K562 (cell line): Measurements from ENCODE around the gene IRF4. TPM values are rescaled to one million over a fixed set of nuclear protein-coding genes. Genes with fewer than 3 reads are reported as not detected.

Source experiments
- ATAC-seq: fragments of 200-7000 bp; cut with Tn5 transposase; 3 replicates; pipeline ENCODE4 v1.9.1; 2020; ENCODE audit warnings: moderate library complexity
- BruUV-seq: library from RNA; stranded (reverse); fragments of 400-500 nt; replicated peaks from 2 replicates; lab custom pipeline; 2021; lab: Mats Ljungman, UMichigan
- CTCF ChIA-PET: fragments of 300-600 bp; formaldehyde crosslinking; extraction: SDS; loops from one replicate; lab custom pipeline; 2021; ENCODE audit warnings: low intra/inter-chr PET ratio; lab: Yijun Ruan, JAX
- POLR2A ChIA-PET: fragments of 300-600, 350-650 bp; sonication (Branson Sonifier 250); formaldehyde crosslinking; extraction: SDS; loops from one replicate; lab custom pipeline; 2021; ENCODE audit warnings: antibody characterized with exemption, inconsistent platforms; lab: Yijun Ruan, JAX
- DNase-seq, 4 experiments: peaks; one replicate each; pipeline versions ENCODE4 v3.0.0 to v3.0.0-alpha.2; 2011 to 2018; ENCODE audit warnings: low spot score in 3 of 4, mixed read lengths in 3 of 4; ENCODE audit errors: extremely low read depth in 1 of 4
- FAIRE-seq: peaks from 2 replicates; lab custom pipeline; 2011; peaks lifted over from hg19 to GRCh38; lab: Jason Lieb, UNC
- H2AFZ ChIP-seq: 2 replicates; pipeline ENCODE4 v1.6.0; 2011; ENCODE audit warnings: low read depth, low read length, control low read depth, inconsistent platforms
- H3K27ac ChIP-seq: fragments of 200-600 bp; 3 replicates; pipeline ENCODE4 v1.8.0; 2011; ENCODE audit warnings: low read depth, mild to moderate bottlenecking, control low read depth, inconsistent platforms, low read length, moderate library complexity, mixed read lengths; ENCODE audit errors: extremely low read depth
- H3K27me3 ChIP-seq, 2 experiments: fragments of 300-600 bp in 1 of 2; 2 replicates in 1 of 2; 3 replicates in 1 of 2; pipeline versions ENCODE4 v1.6.0 to v1.8.0; 2011; ENCODE audit warnings: inconsistent platforms in 2 of 2, low read length in 2 of 2, mild to moderate bottlenecking in 1 of 2, mixed read lengths in 1 of 2, moderate library complexity in 1 of 2; ENCODE audit not compliant: control insufficient read depth in 2 of 2, insufficient read depth in 2 of 2
- H3K36me3 ChIP-seq: fragments of 300-600 bp; 3 replicates; pipeline ENCODE4 v1.8.0; 2011; ENCODE audit warnings: mild to moderate bottlenecking, low read length, inconsistent platforms; ENCODE audit not compliant: control insufficient read depth, insufficient read depth
- H3K4me1 ChIP-seq, 2 experiments: fragments of 200-600 bp in 1 of 2; replicated peaks in 1 of 2; 2 replicates in 1 of 2; 3 replicates in 1 of 2; pipeline versions ENCODE4 v1.5.1 to v1.8.0; 2011; ENCODE audit warnings: inconsistent platforms in 2 of 2, low read length in 2 of 2, mild to moderate bottlenecking in 1 of 2, mixed read lengths in 1 of 2, moderate library complexity in 1 of 2; ENCODE audit not compliant: control insufficient read depth in 2 of 2, insufficient read depth in 2 of 2
- H3K4me2 ChIP-seq: 2 replicates; pipeline ENCODE4 v1.6.1; 2011; ENCODE audit warnings: low read length, control low read depth, inconsistent platforms, mixed read lengths; ENCODE audit not compliant: insufficient read depth
- H3K4me3 ChIP-seq: fragments of 200-600 bp; sonication (generic), shearing (Covaris generic); 2 replicates; pipeline ENCODE4 v1.5.1; 2016; ENCODE audit warnings: control low read depth, inconsistent platforms
- H3K79me2 ChIP-seq: fragments of 200-600 bp; 3 replicates; pipeline ENCODE4 v1.8.0; 2011; ENCODE audit warnings: low read length, inconsistent platforms; ENCODE audit not compliant: control insufficient read depth, insufficient read depth
- H3K9ac ChIP-seq, 2 experiments: 2 replicates each; pipeline versions ENCODE4 v1.6.0 to v1.6.1; 2011; ENCODE audit warnings: low read depth in 2 of 2, low read length in 2 of 2, control low read depth in 1 of 2, inconsistent platforms in 1 of 2, mild to moderate bottlenecking in 1 of 2, mixed read lengths in 1 of 2; ENCODE audit not compliant: insufficient read depth in 1 of 2
- H3K9me1 ChIP-seq: one replicate; pipeline ENCODE4 v1.6.0; 2011; ENCODE audit warnings: inconsistent platforms, mild to moderate bottlenecking, low read length, moderate library complexity; ENCODE audit not compliant: control insufficient read depth, insufficient read depth
- H3K9me3 ChIP-seq: replicated peaks from 2 replicates; pipeline ENCODE4 v1.5.1; 2011; ENCODE audit warnings: low read depth, low read length, inconsistent platforms; ENCODE audit not compliant: control insufficient read depth, insufficient read depth
- H4K20me1 ChIP-seq: replicated peaks from 2 replicates; pipeline ENCODE4 v1.6.1; 2011; ENCODE audit warnings: low read length, inconsistent platforms, mixed read lengths; ENCODE audit not compliant: control insufficient read depth, insufficient read depth
- BACH1 ChIP-seq: fragments of 200-800 bp; sonication (Bioruptor generic); IDR thresholded peaks from 2 replicates; pipeline ENCODE4 v1.6.1; 2016; ENCODE audit warnings: missing genetic modification characterization, missing compliant biosample characterization
- CHD2 ChIP-seq: IDR thresholded peaks from 2 replicates; pipeline ENCODE4 v1.6.1; 2011; ENCODE audit warnings: low read depth, low read length
- GTF2A2 ChIP-seq: IDR thresholded peaks from 2 replicates; pipeline ENCODE4 v1.6.1; 2016; ENCODE audit warnings: mild to moderate bottlenecking, missing genetic modification characterization, missing compliant biosample characterization
- HNRNPK ChIP-seq: fragments of 200-400 bp; formaldehyde crosslinking; IDR thresholded peaks from one replicate; pipeline ENCODE4 v1.6.1; 2018; ENCODE audit warnings: mild to moderate bottlenecking, low read depth, low read length; ENCODE audit not compliant: poor library complexity, severe bottlenecking
- MBD2 ChIP-seq: sonication (generic); IDR thresholded peaks from 2 replicates; pipeline ENCODE4 v1.6.1; 2016; ENCODE audit warnings: low read depth, borderline replicate concordance
- RBM17 ChIP-seq: fragments of 200-400 bp; formaldehyde crosslinking; IDR thresholded peaks from 2 replicates; pipeline ENCODE4 v1.6.1; 2017; ENCODE audit warnings: low read depth, mild to moderate bottlenecking, low read length, borderline replicate concordance
- SAP30 ChIP-seq: fragments of 200-600 bp; sonication (generic); IDR thresholded peaks from 2 replicates; pipeline ENCODE4 v1.6.1; 2012; ENCODE audit warnings: borderline replicate concordance, low read depth, mild to moderate bottlenecking, moderate library complexity, low read length, control low read depth, inconsistent platforms; ENCODE audit not compliant: insufficient read depth, poor library complexity, severe bottlenecking
- STAT6 ChIP-seq: sonication (generic); formaldehyde crosslinking; IDR thresholded peaks from 2 replicates; pipeline ENCODE4 v1.8.1; 2023; ENCODE audit warnings: mild to moderate bottlenecking, missing genetic modification reagents
- ZNF699 ChIP-seq: fragments of 250-450 bp; sonication (Bioruptor Pico); IDR thresholded peaks from 2 replicates; pipeline ENCODE4 v1.8.0; 2021; ENCODE audit warnings: mild to moderate bottlenecking, moderate library complexity; ENCODE audit not compliant: insufficient replicate concordance
- WGBS: fragments of 100-300 bp; shearing (Covaris generic); methylation state at CpG from one replicate; pipeline ENCODE4 v1.1.6; 2016; ENCODE audit warnings: low coverage, mixed read lengths; ENCODE audit not compliant: insufficient coverage; ENCODE audit errors: missing lambda C conversion rate; 5-methylcytosine and 5-hydroxymethylcytosine counted together
- in situ Hi-C: fragments of 300-500 bp; cut with MboI; formaldehyde crosslinking; loops from 4 replicates; pipeline ENCODE4 v1.15.0; 2018; ENCODE audit warnings: inconsistent platforms, mixed read lengths
- intact Hi-C: fragments of 100-400 bp; cut with micrococcal nuclease; formaldehyde crosslinking; loops from 2 replicates; pipeline ENCODE4 v1.14.2; 2022
- polyA plus RNA-seq, 8 experiments: library from polyadenylated mRNA; depleted of rRNA in 4 of 8; stranded (reverse) in 5 of 8; unstranded in 3 of 8; fragments of >200 nt; fragmentation: Nextera tagmentation in 2 of 8; fragmentation: Illumina TruSeq in 1 of 8; extraction: Ambion mirVana in 2 of 8; extraction: Trizol in 1 of 8; gene quantifications; 2 replicates each; pipeline versions ENCODE4 v1.2.1 to v1.2.3, GENCODE V29; 2011 to 2014; ENCODE audit warnings: inconsistent platforms in 1 of 8, missing spikeins in 1 of 8
- total RNA-seq, 7 experiments: library from RNA; depleted of rRNA in 6 of 7; stranded (reverse); fragments of >200 nt in 6 of 7; fragmentation: Illumina TruSeq in 2 of 7; extraction: Trizol in 2 of 7; gene quantifications; 2 replicates each; pipeline versions ENCODE4 v1.2.1 to v1.2.3, GENCODE V29; 2011 to 2021; ENCODE audit warnings: low replicate concordance in 1 of 7
- TF ChIP-seq, protein P1 (sequence below): fragments of 250-450 bp; sonication (Bioruptor Pico); IDR thresholded peaks from 2 replicates; pipeline ENCODE4 v1.4.0; 2020
- TF ChIP-seq, protein P2 (sequence below), 2 experiments: fragments of 150-350 bp in 1 of 2; IDR thresholded peaks; 2 replicates each; pipeline ENCODE4 v1.6.1; 2012 to 2016; ENCODE audit warnings: low read depth in 2 of 2, low read length in 2 of 2, mild to moderate bottlenecking in 1 of 2, moderate library complexity in 1 of 2

Gene IRF4
- total and polyA plus RNA-seq, 9 of the 15 experiments (the other 6 are each of a cell fraction or from before 2014, with no cell fraction given) = 0.05 to 0.33 (median 0.09) TPM; not detected in 6

- ChIA-PET CTCF (no interaction called here), POLR2A (no interaction called here)
- H3K27me3 ChIP-seq = peaks cover 35 to 57% of the 10 kb centered on the region in 2 experiments
- H3K79me2 ChIP-seq = no peaks in the 10 kb centered on the region
- ATAC-seq = no peak
- H3K4me1 ChIP-seq = peaks cover 0 to 2% of the 10 kb centered on the region in 2 experiments; a peak in 2 of 5 replicates
- peaks cover 5% of the 10 kb centered on the region; the same call in 1 of the 2 replicates for H3K9me3 ChIP-seq
- DNase-seq = no peak
- no peaks in the 10 kb centered on the region for H3K36me3 ChIP-seq
- intact Hi-C loops = no loop called here
- no peak overlapping the region for H2AFZ ChIP-seq
- BruUV-seq = no TSS peak
- H3K9me1 ChIP-seq = no peaks in the 10 kb centered on the region
- 1% methylated on average over 4 of the region's 4 CpGs for WGBS
- H4K20me1 ChIP-seq = no peaks in the 10 kb centered on the region
- H3K27ac ChIP-seq = no peak overlapping the region
- no peak for FAIRE-seq
- TF ChIP-seq MBD2 = no peak
- TF ChIP-seq BACH1 (tag) = no peak
- TF ChIP-seq CHD2 = no peak
- TF ChIP-seq ZNF699 (CRISPR knock-in tag) = no peak
- TF ChIP-seq, protein P1, sequence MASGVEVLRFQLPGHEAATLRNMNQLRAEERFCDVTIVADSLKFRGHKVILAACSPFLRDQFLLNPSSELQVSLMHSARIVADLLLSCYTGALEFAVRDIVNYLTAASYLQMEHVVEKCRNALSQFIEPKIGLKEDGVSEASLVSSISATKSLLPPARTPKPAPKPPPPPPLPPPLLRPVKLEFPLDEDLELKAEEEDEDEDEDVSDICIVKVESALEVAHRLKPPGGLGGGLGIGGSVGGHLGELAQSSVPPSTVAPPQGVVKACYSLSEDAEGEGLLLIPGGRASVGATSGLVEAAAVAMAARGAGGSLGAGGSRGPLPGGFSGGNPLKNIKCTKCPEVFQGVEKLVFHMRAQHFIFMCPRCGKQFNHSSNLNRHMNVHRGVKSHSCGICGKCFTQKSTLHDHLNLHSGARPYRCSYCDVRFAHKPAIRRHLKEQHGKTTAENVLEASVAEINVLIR (CRISPR knock-in tag) = no peak
- TF ChIP-seq, protein P2, sequence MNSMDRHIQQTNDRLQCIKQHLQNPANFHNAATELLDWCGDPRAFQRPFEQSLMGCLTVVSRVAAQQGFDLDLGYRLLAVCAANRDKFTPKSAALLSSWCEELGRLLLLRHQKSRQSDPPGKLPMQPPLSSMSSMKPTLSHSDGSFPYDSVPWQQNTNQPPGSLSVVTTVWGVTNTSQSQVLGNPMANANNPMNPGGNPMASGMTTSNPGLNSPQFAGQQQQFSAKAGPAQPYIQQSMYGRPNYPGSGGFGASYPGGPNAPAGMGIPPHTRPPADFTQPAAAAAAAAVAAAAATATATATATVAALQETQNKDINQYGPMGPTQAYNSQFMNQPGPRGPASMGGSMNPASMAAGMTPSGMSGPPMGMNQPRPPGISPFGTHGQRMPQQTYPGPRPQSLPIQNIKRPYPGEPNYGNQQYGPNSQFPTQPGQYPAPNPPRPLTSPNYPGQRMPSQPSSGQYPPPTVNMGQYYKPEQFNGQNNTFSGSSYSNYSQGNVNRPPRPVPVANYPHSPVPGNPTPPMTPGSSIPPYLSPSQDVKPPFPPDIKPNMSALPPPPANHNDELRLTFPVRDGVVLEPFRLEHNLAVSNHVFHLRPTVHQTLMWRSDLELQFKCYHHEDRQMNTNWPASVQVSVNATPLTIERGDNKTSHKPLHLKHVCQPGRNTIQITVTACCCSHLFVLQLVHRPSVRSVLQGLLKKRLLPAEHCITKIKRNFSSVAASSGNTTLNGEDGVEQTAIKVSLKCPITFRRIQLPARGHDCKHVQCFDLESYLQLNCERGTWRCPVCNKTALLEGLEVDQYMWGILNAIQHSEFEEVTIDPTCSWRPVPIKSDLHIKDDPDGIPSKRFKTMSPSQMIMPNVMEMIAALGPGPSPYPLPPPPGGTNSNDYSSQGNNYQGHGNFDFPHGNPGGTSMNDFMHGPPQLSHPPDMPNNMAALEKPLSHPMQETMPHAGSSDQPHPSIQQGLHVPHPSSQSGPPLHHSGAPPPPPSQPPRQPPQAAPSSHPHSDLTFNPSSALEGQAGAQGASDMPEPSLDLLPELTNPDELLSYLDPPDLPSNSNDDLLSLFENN (IDR thresholded peaks at IDR 0.05; ENCODE audit: low read depth in 2 of 2, low read length in 2 of 2) = no peak
- no peak for TF ChIP-seq STAT6 (CRISPR knock-in tag)
- TF ChIP-seq SAP30 = no peak
- no peak for TF ChIP-seq RBM17
- TF ChIP-seq HNRNPK = no peak
- TF ChIP-seq GTF2A2 (tag) = no peak
- TF ChIP-seq, all 486 proteins: peak for 0
- Histone ChIP-seq H3K4me2 (no peak overlapping the region), H3K9ac (no peak overlapping the region), H3K4me3 (no peak overlapping the region)
- in situ Hi-C loops = no loop called here
Measured at GRCh38 chr6:429515-430121, 38.1 kb downstream of the IRF4 start.
